Neural crest cell (in vitro differentiated cells): Measurements from ENCODE around the gene CHCHD1. TPM values are rescaled to one million over a fixed set of nuclear protein-coding genes. Genes with fewer than 3 reads are reported as not detected.

Source experiments
- DNase-seq: peaks from one replicate; pipeline ENCODE4 v3.0.0; 2021; ENCODE audit warnings: low read depth, mixed read lengths, low spot score
- H3K27ac Mint-ChIP-seq: one replicate; pipeline ENCODE4 v1.8.0; 2021; ENCODE audit warnings: mild to moderate bottlenecking, mixed read lengths; ENCODE audit not compliant: unreplicated experiment
- H3K27me3 Mint-ChIP-seq: 2 replicates; pipeline ENCODE4 v1.8.0; 2021; ENCODE audit warnings: low read depth, mild to moderate bottlenecking, mixed read lengths
- H3K36me3 Mint-ChIP-seq: 2 replicates; pipeline ENCODE4 v1.8.0; 2021; ENCODE audit warnings: low read depth, mild to moderate bottlenecking, mixed read lengths
- H3K4me1 Mint-ChIP-seq: 2 replicates; pipeline ENCODE4 v1.8.0; 2021; ENCODE audit warnings: mixed read lengths
- H3K4me3 Mint-ChIP-seq: one replicate; pipeline ENCODE4 v1.8.0; 2021; ENCODE audit warnings: mild to moderate bottlenecking, mixed read lengths
- H3K9me3 Mint-ChIP-seq: 2 replicates; pipeline ENCODE4 v1.8.0; 2021; ENCODE audit warnings: mixed read lengths
- total RNA-seq: library from RNA; stranded (reverse); gene quantifications from 2 replicates; pipeline ENCODE4 v1.2.1, GENCODE V29; 2021
- TF ChIP-seq, protein P1 (sequence below): fragments of 200-600 bp; sonication (generic); conservative IDR thresholded peaks from 2 replicates; pipeline ENCODE4 v1.5.0; 2021; ENCODE audit warnings: antibody characterized with exemption, mild to moderate bottlenecking

CHCHD1 gene
- total RNA-seq, 1 donor from 2014 or later = 34.8 TPM

GRCh38 chr10:73813333-73813732 is 31.5 kb downstream of the CHCHD1 start:
- no peaks in the 10 kb centered on the region for H3K9me3 Mint-ChIP-seq

DNA sequence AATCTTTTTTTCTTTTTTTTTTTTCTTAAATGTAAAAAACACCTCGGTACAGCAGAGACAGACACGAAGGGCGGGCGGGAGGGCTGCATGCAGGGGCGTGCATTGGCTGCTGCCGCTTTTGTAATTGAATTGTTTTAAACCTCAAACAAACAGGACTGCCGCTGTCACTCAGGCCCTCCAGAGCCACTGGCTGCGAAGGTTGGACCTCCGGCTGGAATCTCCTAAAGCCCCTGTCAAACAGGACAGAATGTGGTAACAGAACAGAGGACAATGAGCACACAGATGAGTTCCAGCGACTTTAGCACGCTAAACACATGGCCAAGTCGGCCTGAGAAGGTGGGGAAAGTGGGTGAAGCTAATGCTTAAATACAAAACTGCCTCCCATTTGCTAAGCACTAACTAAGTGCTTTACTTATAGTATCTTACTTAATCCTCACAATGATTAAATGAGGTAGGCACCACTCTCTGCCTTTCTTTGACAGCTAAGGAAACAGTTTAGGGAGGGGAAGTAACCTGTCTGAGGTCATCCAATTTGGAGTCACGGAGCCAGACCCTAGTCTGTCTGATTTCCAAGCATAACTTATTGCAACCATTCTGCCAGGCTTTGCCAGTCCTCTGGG is 32.5 kb downstream of the CHCHD1 start:
- Mint-ChIP-seq H3K4me3 (no peak overlapping the region), H3K9me3 (no peaks in the 10 kb centered on the region), H3K27ac (no peak overlapping the region), H3K27me3 (no peaks in the 10 kb centered on the region), H3K36me3 (no peaks in the 10 kb centered on the region), H3K4me1 (peaks cover 13% of the 10 kb centered on the region)
- no peak for DNase-seq
- TF ChIP-seq, protein P1, sequence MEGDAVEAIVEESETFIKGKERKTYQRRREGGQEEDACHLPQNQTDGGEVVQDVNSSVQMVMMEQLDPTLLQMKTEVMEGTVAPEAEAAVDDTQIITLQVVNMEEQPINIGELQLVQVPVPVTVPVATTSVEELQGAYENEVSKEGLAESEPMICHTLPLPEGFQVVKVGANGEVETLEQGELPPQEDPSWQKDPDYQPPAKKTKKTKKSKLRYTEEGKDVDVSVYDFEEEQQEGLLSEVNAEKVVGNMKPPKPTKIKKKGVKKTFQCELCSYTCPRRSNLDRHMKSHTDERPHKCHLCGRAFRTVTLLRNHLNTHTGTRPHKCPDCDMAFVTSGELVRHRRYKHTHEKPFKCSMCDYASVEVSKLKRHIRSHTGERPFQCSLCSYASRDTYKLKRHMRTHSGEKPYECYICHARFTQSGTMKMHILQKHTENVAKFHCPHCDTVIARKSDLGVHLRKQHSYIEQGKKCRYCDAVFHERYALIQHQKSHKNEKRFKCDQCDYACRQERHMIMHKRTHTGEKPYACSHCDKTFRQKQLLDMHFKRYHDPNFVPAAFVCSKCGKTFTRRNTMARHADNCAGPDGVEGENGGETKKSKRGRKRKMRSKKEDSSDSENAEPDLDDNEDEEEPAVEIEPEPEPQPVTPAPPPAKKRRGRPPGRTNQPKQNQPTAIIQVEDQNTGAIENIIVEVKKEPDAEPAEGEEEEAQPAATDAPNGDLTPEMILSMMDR = no peak

More at GRCh38 chr10:73813333-73813732, 31.5 kb downstream of the CHCHD1 start:
- Mint-ChIP-seq H3K27me3 (no peaks in the 10 kb centered on the region), H3K4me3 (peak overlapping the region; percentile 81), H3K36me3 (no peaks in the 10 kb centered on the region), H3K27ac (peak overlapping the region; percentile 29), H3K4me1 (peaks cover 13% of the 10 kb centered on the region)
- TF ChIP-seq, protein P1 = no peak
- no peak for DNase-seq

DNA sequence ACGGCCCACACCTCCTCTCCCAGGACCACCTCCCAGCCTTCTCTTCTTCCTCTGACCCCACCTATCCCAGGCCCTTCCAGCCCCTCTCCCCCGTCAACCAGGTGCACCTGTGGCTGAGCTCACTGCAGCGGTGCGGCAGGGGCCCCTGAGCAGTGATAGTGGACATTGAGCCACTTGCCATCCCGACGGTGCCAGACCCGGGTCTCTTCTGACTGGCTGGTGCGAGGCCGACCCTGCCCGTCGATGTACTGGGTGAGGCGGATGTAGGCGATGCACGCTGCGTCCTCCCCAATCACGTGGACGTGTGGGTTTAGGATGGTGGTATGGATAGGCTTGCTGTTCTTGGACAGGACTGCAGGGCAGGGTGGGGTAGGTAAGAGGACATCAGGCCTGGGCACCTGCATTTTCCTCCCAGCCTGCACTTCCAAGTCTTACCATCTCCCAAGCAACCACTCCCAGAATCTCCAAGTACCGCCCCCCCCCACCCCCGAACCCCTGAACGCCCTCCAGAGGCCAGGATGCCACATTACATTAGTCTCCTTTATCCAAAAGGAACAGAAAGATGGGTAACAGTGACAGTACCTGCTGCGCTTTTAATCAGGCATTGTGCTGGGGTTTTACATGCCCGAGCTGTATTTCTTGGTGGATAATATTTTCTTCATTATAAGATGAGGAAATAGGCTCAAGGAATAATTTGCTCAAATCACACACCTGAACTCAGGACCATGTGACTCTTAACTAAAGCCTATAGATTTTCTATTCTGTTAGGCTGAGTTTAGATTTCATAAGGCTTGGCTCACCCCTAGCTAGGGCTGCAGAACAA is 33.3 kb downstream of the CHCHD1 start:
- no peak overlapping the region for H3K4me3 Mint-ChIP-seq

DNA sequence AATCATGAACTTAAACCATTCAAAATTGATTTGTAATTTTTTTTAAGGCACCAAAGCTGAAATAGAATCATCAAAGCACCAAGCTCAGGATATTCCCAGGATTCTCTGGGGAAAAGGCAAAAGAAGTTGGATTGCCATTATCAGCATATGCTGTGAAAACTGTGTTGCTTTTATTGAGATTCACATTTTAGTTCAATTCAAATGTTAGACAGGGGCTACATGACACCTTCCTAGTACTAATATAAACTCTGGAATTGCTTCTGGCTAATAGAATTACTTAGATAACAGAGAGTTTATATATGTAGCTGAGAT is 33.8 kb downstream of the CHCHD1 start:
- TF ChIP-seq, protein P1 = no peak
- DNase-seq = no peak
- Mint-ChIP-seq H3K36me3 (no peaks in the 10 kb centered on the region), H3K27me3 (no peaks in the 10 kb centered on the region), H3K27ac (no peak overlapping the region), H3K4me3 (no peak overlapping the region), H3K4me1 (peaks cover 5% of the 10 kb centered on the region), H3K9me3 (no peaks in the 10 kb centered on the region)

More for the DNA sequence above, 33.3 kb downstream of the CHCHD1 start:
- Mint-ChIP-seq H3K27ac (no peak overlapping the region), H3K27me3 (no peaks in the 10 kb centered on the region), H3K4me1 (peaks cover 11% of the 10 kb centered on the region), H3K9me3 (no peaks in the 10 kb centered on the region), H3K36me3 (no peaks in the 10 kb centered on the region)
- no peak for DNase-seq
- TF ChIP-seq, protein P1 = peak; percentile 40

DNA sequence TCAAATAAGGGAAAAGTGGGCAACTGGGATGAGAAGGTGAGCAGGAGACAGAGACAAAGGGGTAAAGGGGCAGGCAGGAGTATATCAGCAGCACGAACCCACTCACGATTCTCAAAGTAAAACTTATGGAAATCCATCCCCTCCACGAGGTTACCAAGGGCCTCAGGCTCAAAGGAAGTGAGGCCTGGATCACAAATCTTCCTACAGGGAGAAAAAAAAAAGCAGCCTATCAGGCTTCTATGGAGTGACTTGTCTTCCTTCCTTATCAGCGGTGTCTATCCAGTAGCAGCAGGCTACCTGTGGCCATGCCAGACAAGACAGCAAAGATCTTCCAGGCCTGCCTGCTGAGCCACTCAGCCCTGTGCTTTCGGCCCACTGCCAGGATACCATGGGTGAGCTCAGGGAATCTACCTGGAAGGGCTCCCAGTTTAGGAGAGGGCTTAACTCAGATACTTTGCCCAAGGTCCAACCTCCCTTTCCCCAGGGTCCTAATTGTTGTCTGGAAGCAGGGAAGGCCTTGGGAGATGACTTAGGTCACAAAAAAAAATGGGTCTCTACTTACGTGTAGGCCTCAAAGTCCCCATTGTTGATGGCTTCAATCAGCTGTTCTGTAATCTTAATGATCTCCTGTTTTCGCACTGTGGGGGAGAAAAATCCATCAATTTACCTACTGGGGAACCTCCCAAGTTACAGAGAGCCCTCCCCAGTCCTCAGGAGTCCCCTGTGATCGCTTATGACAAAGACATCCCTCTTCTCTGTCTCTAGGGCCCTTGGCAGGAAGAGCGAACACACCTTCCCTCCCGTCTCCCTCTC is 35.3 kb downstream of the CHCHD1 start:
- Mint-ChIP-seq H3K9me3 (no peaks in the 10 kb centered on the region), H3K27me3 (no peaks in the 10 kb centered on the region), H3K36me3 (no peaks in the 10 kb centered on the region), H3K27ac (no peak overlapping the region), H3K4me3 (no peak overlapping the region), H3K4me1 (peaks cover 4% of the 10 kb centered on the region)
- TF ChIP-seq, protein P1 = no peak
- no peak for DNase-seq
